OCI-LY7 (cell line): ENCODE measurements around the gene MPRIP. TPM values are rescaled to one million over a fixed set of nuclear protein-coding genes. Genes with fewer than 3 reads are reported as not detected.
A peak's percentile ranks its signal among the peaks of the same experiment; 100 is the strongest.
"Not testable (repeated sequence)": the region's sequence is repeated elsewhere in the genome, so short reads cannot be mapped to it uniquely, and the experiment has no call there.

Experiments
- BruUV-seq: library from RNA; stranded (reverse); fragments of 400-500 nt; replicated peaks from 2 replicates; lab custom pipeline; 2021; lab: Mats Ljungman, UMichigan
- CTCF ChIA-PET: fragments of 300-600 bp; sonication (Branson Sonifier 250); formaldehyde crosslinking; loops from one replicate; lab custom pipeline; 2022; ENCODE audit warnings: antibody characterized with exemption; ENCODE audit not compliant: unreplicated experiment; lab: Charles Lee
- POLR2A ChIA-PET: fragments of 300-600 bp; sonication (Branson Sonifier 250); formaldehyde crosslinking; loops from one replicate; lab custom pipeline; 2022; ENCODE audit warnings: antibody characterized with exemption; lab: Charles Lee
- DNase-seq: peaks from one replicate; pipeline ENCODE4 v3.0.0-alpha.2; 2015; ENCODE audit warnings: low spot score
- H2AFZ ChIP-seq: fragments of 200-600 bp; sonication (generic), shearing (Covaris generic); 2 replicates; pipeline ENCODE4 v1.6.1; 2014; ENCODE audit warnings: mild to moderate bottlenecking, antibody characterized with exemption, low read length, moderate library complexity
- H3K27ac ChIP-seq: fragments of 200-600 bp; sonication (generic); 2 replicates; pipeline ENCODE4 v1.5.1; 2014; ENCODE audit warnings: mixed run types, low read depth, mild to moderate bottlenecking, moderate library complexity, low read length, inconsistent platforms; ENCODE audit not compliant: poor library complexity, severe bottlenecking
- H3K36me3 ChIP-seq: fragments of 200-600 bp; sonication (generic); 2 replicates; pipeline ENCODE4 v1.6.1; 2014; ENCODE audit warnings: mild to moderate bottlenecking, antibody characterized with exemption, low read length, moderate library complexity, mixed read lengths; ENCODE audit not compliant: insufficient read depth
- H3K4me1 ChIP-seq: fragments of 200-600 bp; sonication (generic); 2 replicates; pipeline ENCODE4 v1.5.1; 2014; ENCODE audit warnings: mild to moderate bottlenecking, low read length; ENCODE audit not compliant: insufficient read depth, poor library complexity, severe bottlenecking
- H3K4me2 ChIP-seq: fragments of 200-600 bp; sonication (generic); 2 replicates; pipeline ENCODE4 v1.6.1; 2014; ENCODE audit warnings: mild to moderate bottlenecking, low read length
- H3K4me3 ChIP-seq: fragments of 200-600 bp; sonication (generic); 2 replicates; pipeline ENCODE4 v1.5.1; 2014; ENCODE audit warnings: mild to moderate bottlenecking, low read depth, low read length; ENCODE audit not compliant: poor library complexity, severe bottlenecking
- H3K79me2 ChIP-seq: fragments of 200-600 bp; sonication (generic); 2 replicates; pipeline ENCODE4 v1.6.1; 2016; ENCODE audit warnings: low read depth, mild to moderate bottlenecking, low read length, moderate library complexity, mixed read lengths; ENCODE audit not compliant: insufficient read depth
- H3K9me2 ChIP-seq: fragments of 200-600 bp; sonication (generic); 2 replicates; pipeline ENCODE4 v1.6.1; 2016; ENCODE audit warnings: mild to moderate bottlenecking, low read length, mixed read lengths; ENCODE audit not compliant: insufficient read depth
- H3K9me3 ChIP-seq: fragments of 200-600 bp; sonication (generic); 2 replicates; pipeline ENCODE4 v1.6.1; 2014; ENCODE audit warnings: mild to moderate bottlenecking, mixed run types, low read length, mixed read lengths
- H4K20me1 ChIP-seq: fragments of 200-600 bp; sonication (generic); 2 replicates; pipeline ENCODE4 v1.6.1; 2014; ENCODE audit warnings: mild to moderate bottlenecking, antibody characterized with exemption, low read length, moderate library complexity, mixed read lengths; ENCODE audit not compliant: insufficient read depth
- EZH2phosphoT487 ChIP-seq: fragments of 200-600 bp; sonication (generic); IDR thresholded peaks from 2 replicates; pipeline ENCODE4 v1.6.1; 2018; ENCODE audit warnings: low read depth, borderline replicate concordance, mild to moderate bottlenecking, mixed run types, antibody characterized with exemption, low read length, moderate library complexity, mixed read lengths
- intact Hi-C: fragments of 100-400 bp; cut with micrococcal nuclease; formaldehyde crosslinking; loops from one replicate; pipeline ENCODE4 v1.10.0; 2022; ENCODE audit not compliant: unreplicated experiment
- total RNA-seq, 2 experiments: library from RNA; depleted of rRNA in 1 of 2; stranded (reverse); fragments of >200 nt in 1 of 2; shearing (Covaris generic) in 1 of 2; gene quantifications; 2 replicates each; pipeline ENCODE4 v1.2.3, GENCODE V29; 2014 to 2022
- TF ChIP-seq, protein P1 (sequence below): fragments of 200-600 bp; sonication (generic); conservative IDR thresholded peaks from 2 replicates; pipeline ENCODE4 v1.5.1; 2014; ENCODE audit warnings: mild to moderate bottlenecking, antibody characterized with exemption, low read length, moderate library complexity, mixed read lengths

The MPRIP gene
- total RNA-seq, 2 experiments from 2014 or later = 73.3 to 109 TPM

DNA sequence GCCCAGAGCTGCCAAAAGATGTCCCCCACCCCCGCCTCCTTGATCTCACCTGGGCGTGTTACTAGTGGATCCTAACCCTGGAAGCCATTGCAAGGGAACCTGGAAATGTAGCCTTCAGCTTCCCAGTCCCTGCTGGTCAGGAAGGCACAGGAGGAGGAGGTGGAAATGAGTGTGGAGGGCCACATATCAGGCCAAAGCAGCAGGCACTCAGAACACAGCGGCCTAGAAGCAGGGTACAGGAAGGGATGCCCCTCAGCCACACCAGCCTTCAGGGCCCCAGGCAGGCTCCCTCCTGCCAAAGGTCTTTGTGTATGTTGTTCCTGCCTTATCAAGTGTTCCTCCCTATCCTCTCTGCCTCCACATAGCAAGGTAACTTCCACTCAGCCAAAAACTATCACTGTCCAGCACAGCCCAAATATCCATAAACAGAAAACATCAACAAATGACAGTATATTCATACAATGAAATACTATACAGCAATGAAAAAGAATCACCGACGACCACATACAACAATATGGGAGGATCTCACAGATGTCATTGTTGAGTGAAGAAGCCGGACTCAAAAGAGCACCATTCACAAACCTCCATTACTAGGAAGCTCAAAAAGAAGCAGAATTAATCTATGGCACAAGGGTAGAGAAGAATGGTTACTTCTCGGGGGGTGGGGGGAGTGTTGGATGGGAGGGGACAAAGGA, 42.2 kb upstream of the MPRIP start:
- POLR2A ChIA-PET = interaction anchor here (0.7 kb wide), 1 partner anchor 77 kb away, joined by 3 read pairs; no protein-coding TSS in a partner anchor
- no peaks in the 10 kb centered on the region for H3K79me2 ChIP-seq

DNA sequence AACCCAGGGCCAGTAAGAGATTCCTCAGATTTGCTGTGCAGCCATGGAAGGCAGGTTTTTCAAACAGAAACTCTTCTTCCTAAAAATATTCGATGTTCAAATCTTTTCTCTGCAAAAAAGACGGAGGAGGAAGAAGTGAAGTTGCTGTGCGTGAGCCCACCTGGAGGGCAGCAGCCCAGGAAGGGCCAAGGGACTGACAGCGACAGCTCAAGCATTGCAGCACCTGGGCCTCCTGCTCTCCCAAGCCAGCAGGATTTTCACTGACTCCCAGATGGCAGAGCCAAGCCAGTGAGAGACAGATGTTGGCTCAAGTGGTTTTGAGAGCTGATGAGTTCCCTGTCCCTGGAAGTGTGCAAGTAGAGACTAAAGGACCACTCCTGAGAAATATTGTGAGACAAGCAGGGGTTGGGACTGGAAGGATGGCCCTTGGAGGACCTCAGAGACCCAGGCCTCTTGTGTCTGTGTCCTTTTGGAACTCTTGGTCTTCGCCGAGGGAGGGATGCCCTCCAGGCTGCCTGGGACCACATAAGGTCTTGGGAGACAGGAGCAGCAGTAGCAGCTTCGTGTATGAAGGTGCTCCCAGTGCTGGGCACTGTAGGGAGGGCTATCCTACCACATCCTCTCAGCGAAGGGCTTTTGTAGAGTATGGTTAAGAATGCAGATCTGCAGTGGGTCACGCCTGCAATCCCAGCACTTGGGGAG, 41.0 kb upstream of the MPRIP start:
- DNase-seq = no peak
- no peaks in the 10 kb centered on the region for H3K79me2 ChIP-seq
- no peak overlapping the region for H3K4me2 ChIP-seq
- no peaks in the 10 kb centered on the region for H3K9me3 ChIP-seq
- intact Hi-C loops = loop anchor here (1.0 to 2.0 kb wide), 2 partner anchors 146 to 312 kb away; no protein-coding TSS in a partner anchor
- peak overlapping the region; percentile 17; the same call in 1 of the 2 replicates for H2AFZ ChIP-seq
- no TSS peak for BruUV-seq
- no peak overlapping the region for H3K27ac ChIP-seq
- ChIA-PET POLR2A (no interaction called here), CTCF (no interaction called here)
- H3K9me2 ChIP-seq = no peaks in the 10 kb centered on the region
- no peaks in the 10 kb centered on the region for H4K20me1 ChIP-seq
- H3K4me1 ChIP-seq = peaks cover 7% of the 10 kb centered on the region
- TF ChIP-seq EZH2phosphoT487 = no peak
- H3K36me3 ChIP-seq = no peaks in the 10 kb centered on the region
- no peak overlapping the region for H3K4me3 ChIP-seq

More for the DNA sequence above, 42.2 kb upstream of the MPRIP start:
- Histone ChIP-seq H3K36me3 (no peaks in the 10 kb centered on the region), H4K20me1 (no peaks in the 10 kb centered on the region), H3K4me1 (peaks cover 7% of the 10 kb centered on the region), H3K4me2 (no peak overlapping the region), H2AFZ (no peak overlapping the region), H3K9me2 (no peaks in the 10 kb centered on the region), H3K9me3 (no peaks in the 10 kb centered on the region), H3K27ac (no peak overlapping the region), H3K4me3 (no peak overlapping the region)
- no peak for TF ChIP-seq EZH2phosphoT487
- TF ChIP-seq, protein P1, sequence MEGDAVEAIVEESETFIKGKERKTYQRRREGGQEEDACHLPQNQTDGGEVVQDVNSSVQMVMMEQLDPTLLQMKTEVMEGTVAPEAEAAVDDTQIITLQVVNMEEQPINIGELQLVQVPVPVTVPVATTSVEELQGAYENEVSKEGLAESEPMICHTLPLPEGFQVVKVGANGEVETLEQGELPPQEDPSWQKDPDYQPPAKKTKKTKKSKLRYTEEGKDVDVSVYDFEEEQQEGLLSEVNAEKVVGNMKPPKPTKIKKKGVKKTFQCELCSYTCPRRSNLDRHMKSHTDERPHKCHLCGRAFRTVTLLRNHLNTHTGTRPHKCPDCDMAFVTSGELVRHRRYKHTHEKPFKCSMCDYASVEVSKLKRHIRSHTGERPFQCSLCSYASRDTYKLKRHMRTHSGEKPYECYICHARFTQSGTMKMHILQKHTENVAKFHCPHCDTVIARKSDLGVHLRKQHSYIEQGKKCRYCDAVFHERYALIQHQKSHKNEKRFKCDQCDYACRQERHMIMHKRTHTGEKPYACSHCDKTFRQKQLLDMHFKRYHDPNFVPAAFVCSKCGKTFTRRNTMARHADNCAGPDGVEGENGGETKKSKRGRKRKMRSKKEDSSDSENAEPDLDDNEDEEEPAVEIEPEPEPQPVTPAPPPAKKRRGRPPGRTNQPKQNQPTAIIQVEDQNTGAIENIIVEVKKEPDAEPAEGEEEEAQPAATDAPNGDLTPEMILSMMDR = no peak
- CTCF ChIA-PET = interaction anchor here (0.6 kb wide), 1 partner anchor 86 kb away, joined by 6 read pairs; no protein-coding TSS in a partner anchor
- DNase-seq = no peak
- no TSS peak for BruUV-seq
- intact Hi-C loops = loop anchor here (2.0 kb wide), 1 partner anchor 147 kb away; no protein-coding TSS in a partner anchor

DNA sequence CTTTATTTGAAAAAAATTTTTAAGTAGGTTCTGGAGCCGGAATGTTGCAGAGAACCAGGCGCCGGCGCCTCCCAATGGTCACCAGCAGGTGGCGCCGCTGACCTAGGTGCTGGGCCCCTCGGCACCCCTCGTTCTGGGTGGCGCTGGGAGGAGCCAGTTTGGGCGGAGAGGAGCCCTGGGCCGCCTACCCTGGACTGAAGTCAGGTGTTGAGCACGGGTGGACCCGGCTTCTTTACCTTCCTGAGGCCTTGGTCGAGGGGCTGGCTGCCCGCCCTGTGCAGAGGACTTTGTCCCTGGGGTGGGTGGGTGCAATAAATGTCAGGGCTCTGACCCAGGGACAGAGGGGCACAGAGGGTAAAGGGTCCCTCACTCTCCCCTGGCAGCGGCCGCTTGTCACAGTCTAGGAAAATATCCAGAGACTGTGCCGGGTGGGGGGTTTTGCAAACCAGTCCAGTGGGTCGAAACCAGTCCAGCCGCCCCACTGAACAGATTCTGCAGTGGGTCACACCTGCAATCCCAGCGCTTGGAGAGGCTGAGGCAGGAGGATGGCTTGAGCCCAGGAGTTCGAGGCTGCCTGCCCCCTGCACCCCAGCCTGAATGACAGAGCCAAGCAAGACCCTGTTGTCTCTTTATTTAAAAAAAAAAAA, 40.3 kb upstream of the MPRIP start:
- no TSS peak for BruUV-seq
- Histone ChIP-seq H3K9me2 (no peaks in the 10 kb centered on the region), H3K4me3 (no peak overlapping the region), H3K9me3 (no peaks in the 10 kb centered on the region), H3K27ac (no peak overlapping the region), H4K20me1 (no peaks in the 10 kb centered on the region), H3K4me2 (peak overlapping the region; percentile 19; the same call in 1 of the 2 replicates), H3K36me3 (no peaks in the 10 kb centered on the region), H3K4me1 (peaks cover 7% of the 10 kb centered on the region), H3K79me2 (no peaks in the 10 kb centered on the region), H2AFZ (peak overlapping the region; percentile 17; the same call in 1 of the 2 replicates)
- peak; percentile 72 for DNase-seq
- TF ChIP-seq, protein P1 = peak; percentile 98
- TF ChIP-seq EZH2phosphoT487 = no peak
- intact Hi-C loops = loop anchor here (1.0 to 2.0 kb wide), 2 partner anchors 145 to 311 kb away; no protein-coding TSS in a partner anchor
- ChIA-PET POLR2A (no interaction called here), CTCF (no interaction called here)

DNA sequence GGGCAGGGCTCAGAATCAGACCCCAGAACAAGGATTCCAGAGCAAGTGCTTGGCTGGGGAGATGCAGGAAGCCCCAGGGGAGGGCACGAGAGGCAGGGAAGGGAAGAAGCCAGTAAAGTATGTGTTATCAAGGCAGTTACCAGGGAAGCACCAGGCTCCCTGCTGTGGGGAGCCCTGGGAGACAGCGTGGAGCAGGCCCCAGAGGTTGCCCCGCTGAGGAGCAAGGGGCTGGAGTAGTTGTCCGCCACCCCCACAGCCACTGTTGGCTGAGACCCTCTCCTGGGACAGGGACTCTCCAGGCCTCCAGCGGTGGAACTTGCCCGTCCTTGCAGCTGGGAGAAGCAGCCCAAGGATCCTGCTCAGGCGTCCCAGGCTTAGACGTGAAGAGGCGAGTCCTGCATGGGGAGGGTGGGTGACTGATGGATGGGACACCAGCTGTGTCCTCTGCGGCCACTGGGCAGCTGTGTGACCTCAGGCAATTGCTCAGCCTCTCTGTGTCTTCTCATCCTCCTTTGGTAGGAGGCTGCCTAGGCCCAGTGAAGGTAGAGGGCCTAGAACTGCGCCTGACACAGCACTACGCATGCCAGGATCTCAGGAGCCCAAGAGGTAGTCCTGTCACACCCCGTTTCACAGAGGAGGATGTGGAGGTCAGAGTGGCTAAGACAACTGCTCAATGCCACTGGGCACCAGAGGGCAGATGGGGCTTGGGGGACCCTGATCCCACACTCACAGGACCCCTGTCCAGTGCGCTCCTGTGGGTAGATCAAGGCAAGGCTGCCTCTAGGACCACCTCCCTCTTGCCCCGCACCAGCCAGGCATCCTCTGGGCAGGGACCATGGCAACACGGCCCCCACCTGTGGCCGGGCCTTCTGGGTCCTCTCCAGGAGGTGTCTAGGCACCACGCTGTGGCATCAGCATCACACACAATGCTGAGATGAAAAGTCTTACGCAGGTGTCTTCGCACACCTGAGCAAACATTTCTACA, 39.2 kb upstream of the MPRIP start:
- DNase-seq, H3K9me3 ChIP-seq, H3K79me2 ChIP-seq, intact Hi-C loops, BruUV-seq, H4K20me1 ChIP-seq, H3K9me2 ChIP-seq, CTCF ChIA-PET, H2AFZ ChIP-seq, H3K36me3 ChIP-seq, POLR2A ChIA-PET, H3K4me2 ChIP-seq, H3K27ac ChIP-seq, H3K4me1 ChIP-seq, H3K4me3 ChIP-seq: not testable (repeated sequence)
